HepG2 (cell line): ENCODE data around the gene CPT1C. TPM values are rescaled to one million over a fixed set of nuclear protein-coding genes. Genes with fewer than 3 reads are reported as not detected.

Experiments used
- E2F2 ChIP-seq: sonication (generic); formaldehyde crosslinking; IDR thresholded peaks from 2 replicates; pipeline ENCODE4 v1.4.0; 2020; ENCODE audit warnings: missing genetic modification reagents, borderline replicate concordance
- MLLT10 ChIP-seq: sonication (generic); formaldehyde crosslinking; IDR thresholded peaks from 2 replicates; pipeline ENCODE4 v1.4.0; 2020; ENCODE audit warnings: missing genetic modification reagents
- ZBTB46 ChIP-seq: sonication (generic); formaldehyde crosslinking; IDR thresholded peaks from 2 replicates; pipeline ENCODE4 v1.4.0; 2020; ENCODE audit warnings: mild to moderate bottlenecking, missing genetic modification reagents, borderline replicate concordance
- ZNF235 ChIP-seq: sonication (generic); formaldehyde crosslinking; IDR thresholded peaks from 2 replicates; pipeline ENCODE4 v1.8.1; 2023; ENCODE audit warnings: mild to moderate bottlenecking, missing genetic modification reagents, borderline replicate concordance
- ZNF549 ChIP-seq: sonication (generic); formaldehyde crosslinking; IDR thresholded peaks from 2 replicates; pipeline ENCODE4 v1.5.0; 2020; ENCODE audit warnings: missing genetic modification reagents
- ZNF576 ChIP-seq: sonication (generic); formaldehyde crosslinking; IDR thresholded peaks from 2 replicates; pipeline ENCODE4 v1.4.0; 2020; ENCODE audit warnings: mild to moderate bottlenecking, missing genetic modification reagents
- ZNF589 ChIP-seq: sonication (generic); formaldehyde crosslinking; conservative IDR thresholded peaks from 2 replicates; pipeline ENCODE4 v1.8.0; 2022; ENCODE audit warnings: mild to moderate bottlenecking, moderate library complexity, missing genetic modification reagents
- ZNF646 ChIP-seq: sonication (generic); formaldehyde crosslinking; IDR thresholded peaks from 2 replicates; pipeline ENCODE4 v1.9.0; 2021; ENCODE audit warnings: mild to moderate bottlenecking, missing genetic modification reagents
- ZNF652 ChIP-seq: IDR thresholded peaks from 2 replicates; pipeline ENCODE4 v1.6.1; 2016; ENCODE audit warnings: low read depth, borderline replicate concordance
- polyA plus RNA-seq, 8 experiments: library from polyadenylated mRNA; depleted of rRNA in 3 of 8; stranded (reverse) in 7 of 8; unstranded in 1 of 8; fragments of >200 nt; fragmentation: Illumina TruSeq in 4 of 8; extraction: Trizol in 4 of 8; gene quantifications; 2 replicates each; pipeline versions ENCODE4 v1.2.1 to v1.2.3, GENCODE V29; 2011 to 2016; ENCODE audit warnings: low read depth in 4 of 8, missing spikeins in 1 of 8, mixed read lengths in 1 of 8; ENCODE audit not compliant: insufficient read depth in 1 of 8
- total RNA-seq, 5 experiments: library from RNA; depleted of rRNA; stranded (reverse); fragments of >200 nt; fragmentation: Illumina TruSeq; extraction: Trizol; gene quantifications; 2 replicates each; pipeline ENCODE4 v1.2.3, GENCODE V29; 2016; ENCODE audit warnings: low read depth in 1 of 5

Gene CPT1C
- total and polyA plus RNA-seq, 2 of the 13 experiments (the other 11 are each of a cell fraction or from before 2014, with no cell fraction given), result 0.18 TPM; not detected in 1

- no peak for TF ChIP-seq E2F2 (CRISPR knock-in tag)
- TF ChIP-seq ZNF646 (CRISPR knock-in tag), result no peak
- no peak for TF ChIP-seq ZBTB46
- TF ChIP-seq ZNF576, result no peak
- no peak for TF ChIP-seq ZNF549 (CRISPR knock-in tag)
- no peak for TF ChIP-seq MLLT10 (CRISPR knock-in tag)
- no peak for TF ChIP-seq ZNF589 (CRISPR knock-in tag)
- TF ChIP-seq ZNF652 (CRISPR knock-in tag), result no peak
- no peak for TF ChIP-seq ZNF235
Observed at GRCh38 chr19:49654581-49654980, 36.3 kb upstream of the CPT1C start (continued).
